ENCODE data around the gene SPNS3.

DNA sequence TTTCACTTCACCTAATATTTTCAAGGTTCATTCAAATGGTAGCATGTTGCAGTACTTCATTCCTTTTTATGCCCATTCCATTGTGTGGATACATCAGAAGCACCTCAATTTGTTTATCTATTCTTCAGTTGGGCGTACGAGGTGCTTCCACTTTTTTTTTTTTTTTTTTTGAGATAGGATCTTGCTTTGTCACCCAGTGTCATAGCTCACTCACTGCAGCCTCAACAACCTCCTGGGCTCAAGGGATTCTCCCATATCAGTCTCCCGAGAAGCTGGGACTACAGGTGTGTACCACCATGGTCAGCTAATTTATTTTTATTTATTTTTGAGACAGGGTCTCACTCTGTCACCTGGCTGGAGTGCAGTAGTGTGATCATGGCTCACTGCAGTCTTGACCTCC, 22.5 kb upstream of the SPNS3 start:
- TF ChIP-seq CTCF (conservative IDR thresholded peaks at IDR 0.05; ENCODE audit: low read length) = no peak
- TF ChIP-seq EZH2phosphoT487 (IDR thresholded peaks at IDR 0.05; ENCODE audit: borderline replicate concordance, low read depth, low read length) = no peak

Data from OCI-LY7 (cell line).